HG03025 (cell line): Measurements from ENCODE around the gene PALD1.

Experiments
- ATAC-seq: cut with Tn5 transposase; IDR thresholded peaks from one replicate; pipeline ENCODE4 v1.9.1; 2021; ENCODE audit warnings: mild to moderate bottlenecking, moderate library complexity; ENCODE audit not compliant: unreplicated experiment, low FRiP score

The PALD1 gene

DNA sequence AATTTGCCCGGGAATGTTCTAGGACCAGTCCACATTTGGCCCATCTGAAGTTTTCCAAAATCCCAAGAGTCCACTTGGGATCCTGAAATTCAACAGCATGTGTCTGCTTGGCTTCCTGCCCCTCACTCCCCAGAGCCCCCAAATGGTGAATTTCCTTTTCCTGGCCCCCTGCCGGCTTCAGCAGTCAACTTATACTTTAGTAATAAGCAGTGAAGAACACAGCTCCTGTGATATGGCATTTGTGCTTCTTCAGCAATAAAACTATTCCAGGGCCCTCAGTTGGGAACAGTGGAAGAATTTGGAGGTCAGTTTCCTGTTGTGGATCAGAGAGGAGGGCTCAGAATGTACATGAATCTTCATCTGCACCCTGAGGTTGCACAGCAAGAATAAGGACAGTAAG is 72.9 kb downstream of the PALD1 start:
- no peak for ATAC-seq

DNA sequence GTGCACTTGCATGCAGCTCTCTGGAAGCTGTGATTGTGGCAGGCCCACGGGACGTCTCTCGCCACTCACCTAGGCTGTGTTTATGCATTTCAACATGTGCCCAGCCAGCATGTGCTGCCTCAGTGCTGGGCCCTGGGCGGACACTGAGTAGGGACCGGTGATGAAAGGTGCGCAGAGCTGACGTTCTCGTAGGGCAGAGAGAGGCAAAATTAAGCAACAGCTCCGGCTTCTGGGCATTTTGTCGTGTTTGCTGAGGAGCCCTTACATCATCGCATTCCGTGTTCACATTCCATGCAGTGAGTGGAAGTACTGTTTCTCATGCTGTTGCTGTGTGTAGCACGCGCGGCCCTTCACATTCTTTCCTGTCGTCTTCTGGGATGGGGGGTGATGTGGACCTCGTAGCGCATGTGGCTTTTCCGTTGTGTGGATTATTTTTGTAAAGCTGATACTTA is 73.4 kb downstream of the PALD1 start:
- ATAC-seq, result no peak

DNA sequence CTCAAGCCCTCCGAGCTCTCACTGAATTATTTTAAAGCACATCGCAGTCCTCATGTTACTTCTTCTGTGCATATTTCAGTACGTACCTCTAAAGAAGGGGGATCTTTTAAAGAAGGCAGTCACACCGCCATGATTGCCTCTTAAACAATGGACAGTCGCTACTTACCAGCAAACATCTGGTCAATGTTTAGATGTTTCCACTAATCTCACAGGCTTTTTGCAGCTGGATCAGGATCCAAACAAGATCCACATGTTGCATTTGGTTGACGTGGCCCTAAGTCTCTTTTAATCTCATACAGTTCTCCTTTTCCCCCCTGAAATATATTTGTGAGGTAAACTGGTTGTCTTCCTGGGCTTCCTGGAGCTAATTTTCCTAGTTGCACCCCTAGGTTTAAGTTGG is 74.0 kb downstream of the PALD1 start:
- ATAC-seq, result no peak

DNA sequence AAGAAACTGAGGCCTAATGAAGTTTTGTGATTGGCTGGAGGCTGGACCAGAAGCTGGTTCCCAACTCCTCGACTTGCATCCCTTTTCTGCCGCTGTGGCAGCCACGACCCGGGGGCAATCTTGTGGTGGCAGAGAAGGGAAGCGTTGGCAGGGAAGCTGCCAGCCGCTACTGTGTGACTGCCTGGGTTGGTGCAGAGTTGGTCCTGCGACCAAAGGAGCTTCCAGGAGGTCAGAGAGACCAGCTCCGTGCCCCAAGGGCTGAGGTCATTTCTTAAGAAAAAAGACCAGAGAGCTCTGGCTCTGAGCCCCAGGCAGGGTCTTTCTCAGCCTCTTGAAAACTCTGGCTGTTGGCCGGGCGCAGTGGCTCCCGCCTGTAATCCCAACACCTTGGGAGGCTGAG is 76.8 kb downstream of the PALD1 start:
- no peak for ATAC-seq

DNA sequence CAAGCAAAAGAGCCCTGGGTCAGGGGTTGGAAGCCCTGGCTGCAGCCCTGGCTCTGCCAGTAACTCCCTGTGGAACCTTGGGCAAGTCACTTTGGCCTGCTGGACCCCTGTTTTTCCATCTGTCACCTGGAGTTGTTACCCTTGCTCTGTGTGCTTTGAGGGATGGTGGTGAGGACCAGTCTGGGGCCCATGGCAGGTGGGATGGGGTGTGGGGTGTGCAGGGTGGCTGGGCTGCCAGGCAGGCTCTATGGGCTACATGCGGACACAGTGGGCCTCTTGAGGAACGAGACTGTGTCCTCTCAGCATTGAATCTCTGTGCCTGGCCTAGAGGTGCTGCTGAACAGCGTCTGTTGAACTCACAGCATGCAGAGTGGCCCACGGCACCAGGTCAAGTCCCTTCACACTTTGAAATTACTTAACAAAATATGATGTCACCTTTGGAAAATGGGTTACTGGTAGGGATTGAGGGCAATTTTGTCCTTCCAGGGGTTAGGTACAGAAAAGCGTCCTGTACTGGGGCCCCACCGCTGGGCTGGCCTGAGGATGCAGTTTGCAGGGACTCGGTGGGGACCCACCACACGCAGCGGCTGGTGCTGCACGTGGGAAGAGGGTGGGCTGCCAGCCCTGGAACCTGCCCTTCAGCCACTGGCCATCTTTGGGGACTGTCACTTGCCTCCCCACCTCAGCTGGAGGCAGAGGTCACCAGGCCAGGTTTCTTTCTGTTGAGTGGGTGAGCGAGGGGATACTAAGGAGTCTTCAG is 78.7 kb downstream of the PALD1 start:
- ATAC-seq, result no peak

DNA sequence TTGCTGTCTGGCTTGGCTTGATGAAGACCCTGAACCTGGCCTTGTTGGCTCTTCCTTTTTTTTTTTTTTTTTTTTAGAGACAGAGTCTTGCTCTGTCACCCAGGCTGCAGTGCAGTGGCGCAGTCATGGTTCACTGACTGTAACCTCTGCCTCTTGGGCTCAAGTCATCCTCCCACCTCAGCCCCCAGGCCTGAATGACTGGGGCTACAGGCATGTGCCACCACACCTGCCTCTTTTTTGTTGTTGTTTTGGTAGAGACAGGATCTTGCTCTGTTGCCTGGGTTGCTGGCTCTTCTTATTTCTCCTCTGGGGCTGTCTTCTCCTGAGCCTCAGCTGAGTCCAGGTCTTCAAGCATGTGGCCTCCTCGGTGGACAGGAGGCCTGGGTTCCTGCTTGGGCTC is 79.3 kb downstream of the PALD1 start:
- ATAC-seq, result no peak

DNA sequence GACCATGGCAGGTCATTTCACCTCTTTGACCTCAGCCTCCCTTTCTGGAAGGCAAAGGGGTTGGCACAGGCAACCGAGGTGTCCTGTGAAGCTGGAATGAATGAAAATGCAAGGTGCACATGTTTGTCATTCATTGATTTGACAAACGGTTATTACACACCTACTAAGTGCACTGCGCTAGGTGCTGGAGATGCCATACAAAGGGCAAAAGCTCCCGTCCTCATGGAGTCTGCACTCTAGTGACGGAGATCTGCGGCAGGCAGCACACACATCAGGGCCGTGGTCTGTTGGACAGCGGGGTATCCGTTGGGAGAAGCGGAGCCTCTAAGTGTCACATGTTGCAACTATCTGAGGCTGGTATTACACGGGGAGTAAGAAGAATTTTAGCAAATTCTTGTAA is 79.7 kb downstream of the PALD1 start:
- ATAC-seq, result no peak

DNA sequence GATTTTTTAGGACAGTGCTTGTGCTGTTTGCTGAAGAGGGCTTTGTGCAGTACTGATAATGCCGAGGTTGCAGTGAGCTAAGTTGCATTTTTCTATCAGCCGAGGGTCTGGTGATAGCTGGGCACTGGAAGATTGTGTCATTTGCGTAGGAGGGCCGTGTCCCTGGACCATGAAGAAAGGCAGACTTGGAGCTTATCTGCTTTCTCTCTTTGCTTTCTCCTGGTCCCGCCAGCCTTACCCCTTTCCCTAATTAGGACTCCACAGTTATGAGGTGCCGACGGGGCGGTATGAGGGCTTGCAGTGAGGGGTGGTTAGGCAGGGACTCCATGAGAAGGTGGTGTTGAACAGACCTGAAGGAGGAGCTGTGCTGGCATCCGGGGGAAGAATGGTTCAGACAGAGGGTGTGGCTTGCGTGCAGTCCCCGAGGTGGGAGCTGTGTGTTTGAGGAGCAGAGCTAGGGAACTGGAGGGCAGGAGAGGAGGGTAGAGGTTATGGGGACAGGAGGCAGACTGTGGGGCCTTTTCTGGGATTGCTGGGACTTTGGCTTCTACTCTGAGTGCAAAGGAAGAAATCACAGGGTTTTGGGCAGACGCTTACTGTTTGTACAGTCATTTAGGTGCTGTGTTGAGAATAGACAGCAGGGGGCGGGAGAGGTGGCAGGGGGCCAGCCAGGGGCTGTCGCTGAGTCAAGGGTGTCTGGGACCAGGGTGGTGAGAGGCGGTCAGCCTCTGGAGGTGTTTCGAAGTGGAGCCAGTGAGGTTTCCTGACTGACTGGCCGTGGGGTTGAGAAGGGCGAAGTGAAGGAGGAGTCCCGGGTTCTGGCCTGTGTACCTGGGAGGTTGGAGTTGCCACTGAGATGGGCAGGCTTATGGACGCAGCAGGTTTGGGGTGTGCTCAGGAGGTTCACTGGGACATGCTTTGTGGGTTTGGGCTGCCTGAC is 80.6 kb downstream of the PALD1 start:
- no peak for ATAC-seq

DNA sequence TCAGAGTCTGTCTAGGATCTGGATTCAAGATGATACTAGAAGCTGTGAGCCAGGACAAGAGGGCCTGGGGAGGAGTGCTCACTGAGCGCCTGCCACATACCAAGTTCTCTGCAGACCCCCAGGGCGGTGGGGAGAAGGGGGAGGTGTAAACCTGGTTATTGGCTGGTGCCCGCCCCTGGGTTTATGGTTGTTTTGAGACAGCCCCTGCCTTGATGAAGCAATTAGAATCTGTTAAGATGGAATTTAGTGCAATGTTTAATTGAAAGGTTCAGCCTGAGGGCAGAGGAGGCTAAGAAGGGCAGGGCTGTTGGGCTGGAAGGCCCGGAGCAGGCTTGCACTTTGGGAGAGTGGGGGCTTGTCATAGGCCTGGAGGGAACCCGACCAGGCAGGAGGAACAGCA is 81.3 kb downstream of the PALD1 start:
- no peak for ATAC-seq

DNA sequence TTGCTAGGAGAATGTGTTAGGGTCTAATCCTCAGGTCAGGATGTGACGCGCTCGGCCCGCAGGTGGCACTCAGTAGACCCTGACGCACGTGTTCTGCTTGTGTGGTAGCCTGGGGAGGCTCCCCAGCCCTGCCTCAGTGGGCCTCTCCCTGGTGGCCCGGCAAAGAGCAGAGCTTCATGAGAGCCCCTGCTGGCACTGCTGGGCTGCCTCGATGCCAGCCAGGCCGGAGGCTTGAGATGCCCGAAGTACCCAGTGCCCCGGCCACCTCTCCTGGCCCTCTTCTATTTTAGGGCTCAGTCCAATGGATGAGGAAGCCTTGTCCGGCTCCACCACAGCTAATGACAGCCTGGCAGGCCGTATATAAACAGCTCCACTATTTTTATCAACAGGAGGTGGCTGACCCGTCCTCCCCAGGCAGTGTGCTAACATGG is 82.0 kb downstream of the PALD1 start:
- ATAC-seq, result no peak

DNA sequence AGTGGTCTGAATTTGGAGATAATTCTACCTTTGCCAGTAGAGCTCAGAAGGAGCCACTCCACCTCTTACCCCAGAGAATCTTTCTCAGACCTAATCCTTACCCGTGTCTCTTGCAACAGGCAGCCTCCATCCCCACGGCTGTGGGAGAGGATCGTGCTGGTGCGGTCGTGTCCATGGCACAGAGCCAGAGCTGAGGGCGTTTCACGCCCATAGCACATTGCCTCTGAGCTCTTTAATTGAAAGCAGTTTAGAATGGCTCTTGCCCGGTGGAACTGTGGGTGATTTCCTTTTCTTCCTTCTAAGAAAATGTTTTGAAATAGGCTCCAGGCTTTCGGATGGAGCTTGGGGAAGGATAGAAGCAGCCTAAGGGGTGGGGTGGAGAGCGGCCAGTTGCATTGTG is 82.5 kb downstream of the PALD1 start:
- no peak for ATAC-seq

DNA sequence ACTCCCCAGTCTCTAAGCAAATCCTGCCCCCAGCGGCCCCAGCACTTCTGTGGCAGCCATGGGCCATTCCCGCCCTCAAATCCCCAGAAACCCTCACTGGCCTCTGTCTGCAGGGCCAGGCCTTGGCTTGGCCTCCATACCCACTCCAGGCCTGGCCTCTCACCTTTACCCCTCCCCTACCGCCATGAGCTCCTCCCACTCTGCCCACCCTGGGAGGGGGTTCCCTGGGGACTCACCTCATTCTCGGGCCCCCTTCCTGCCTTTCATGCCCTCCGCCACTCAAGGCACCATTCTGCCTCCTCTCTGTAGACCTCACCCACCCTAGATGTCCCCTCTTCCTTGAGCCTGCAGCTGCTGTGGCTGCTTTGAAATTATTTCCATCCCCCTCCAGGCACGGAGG is 83.0 kb downstream of the PALD1 start:
- ATAC-seq, result no peak

DNA sequence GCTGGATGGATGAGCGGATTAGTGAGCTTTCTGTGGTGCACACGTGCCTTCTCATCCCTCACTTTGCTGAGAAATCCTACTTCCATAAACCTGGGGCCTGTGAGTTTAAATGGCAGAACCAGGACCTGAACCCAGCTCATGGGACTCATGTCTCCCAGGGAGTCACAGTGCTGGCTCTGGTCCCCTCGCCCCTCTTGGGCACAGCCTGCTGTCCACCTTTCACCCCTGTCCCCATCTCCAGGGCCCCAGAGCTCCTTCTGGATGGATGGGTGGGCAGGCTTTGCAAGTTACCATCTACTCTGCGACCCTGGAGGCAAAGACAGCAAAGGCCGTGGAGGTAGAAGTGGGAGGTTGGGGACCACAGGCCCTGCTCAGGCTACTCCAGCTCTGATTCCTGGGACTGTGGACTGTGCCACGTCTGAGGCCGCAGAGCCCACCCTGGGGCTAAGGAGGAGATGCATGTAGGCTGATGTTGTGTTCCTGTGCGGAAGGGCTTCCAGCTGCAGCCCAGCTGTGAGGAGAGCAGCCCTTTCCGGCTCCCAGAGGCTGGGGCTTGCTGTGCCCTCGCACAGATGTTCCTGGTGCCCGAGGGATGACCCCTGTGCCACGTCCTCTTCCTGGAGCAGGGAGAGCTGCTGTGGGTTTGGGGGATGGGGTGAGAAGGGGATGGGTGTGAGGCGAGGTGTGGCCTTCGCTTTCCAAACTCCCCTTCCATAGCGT is 83.6 kb downstream of the PALD1 start:
- ATAC-seq, result no peak

DNA sequence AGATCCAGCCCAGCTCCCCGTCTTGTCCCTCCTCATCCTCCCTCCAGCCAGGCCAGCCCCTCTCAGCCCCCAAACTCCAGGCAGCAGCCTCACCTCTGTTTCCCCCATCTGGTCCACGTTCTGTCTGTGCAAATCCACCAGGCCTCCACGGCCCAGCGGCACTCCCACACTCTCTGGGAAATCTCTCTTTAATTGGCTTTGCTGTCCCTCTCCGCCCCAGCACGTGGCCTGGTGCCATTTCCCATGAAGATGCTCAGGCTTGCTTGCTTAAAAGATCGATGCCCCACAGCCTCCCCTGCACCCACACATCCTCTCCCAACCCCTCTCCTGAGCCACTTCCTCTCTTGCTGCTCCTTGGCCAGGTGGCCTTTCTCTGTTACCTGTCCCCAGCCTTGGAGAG is 84.7 kb downstream of the PALD1 start:
- ATAC-seq, result no peak

DNA sequence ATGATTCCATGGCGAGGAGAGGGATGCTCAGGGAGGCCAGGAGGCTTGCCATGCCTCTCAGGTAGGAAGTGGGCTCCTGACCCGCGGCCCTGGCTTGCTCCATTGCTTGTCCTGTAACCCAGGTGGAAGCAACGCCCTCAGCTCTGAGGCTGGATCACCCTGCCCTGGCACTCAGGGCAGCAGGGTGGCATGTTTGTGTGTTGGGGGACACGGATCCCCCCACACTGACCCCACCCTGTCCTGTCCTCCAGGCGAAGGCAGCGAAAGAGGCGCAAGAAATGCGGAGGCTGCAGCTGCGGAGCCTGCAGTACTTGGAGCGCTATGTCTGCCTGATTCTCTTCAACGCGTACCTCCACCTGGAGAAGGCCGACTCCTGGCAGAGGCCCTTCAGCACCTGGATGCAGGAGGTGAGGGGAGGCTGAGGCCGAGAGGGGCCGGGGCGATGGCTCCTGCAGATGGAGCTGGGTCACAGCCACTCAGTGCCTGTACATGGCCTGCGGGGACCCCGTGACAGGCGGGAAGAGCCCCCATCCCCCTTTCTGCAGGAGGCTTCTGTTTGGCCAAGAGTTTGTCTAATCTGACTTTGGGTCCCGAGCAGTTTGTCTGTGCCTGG is 85.7 kb downstream of the PALD1 start:
- ATAC-seq, result no peak

DNA sequence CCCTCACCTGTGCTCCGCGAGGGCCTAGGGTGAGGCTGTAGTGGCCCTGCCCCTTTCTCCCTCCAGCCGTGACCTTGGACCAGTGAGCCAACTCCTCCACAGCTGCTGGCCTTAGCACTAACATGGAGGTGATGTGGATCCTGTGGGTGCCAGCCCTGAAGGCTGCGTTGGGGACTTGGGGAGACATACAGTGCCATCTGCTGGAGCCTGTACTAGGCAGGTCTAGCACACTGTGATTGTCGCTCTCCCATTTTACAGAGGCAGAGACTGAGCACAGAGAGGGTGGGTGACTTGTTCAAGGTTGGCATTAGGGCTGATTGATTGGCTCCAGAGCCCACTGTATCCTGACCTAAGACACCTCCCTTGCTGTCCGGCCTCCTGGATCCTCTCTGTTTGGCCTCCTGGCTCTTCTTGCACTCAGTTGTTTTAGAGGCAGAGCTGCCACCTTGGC is 86.4 kb downstream of the PALD1 start:
- no peak for ATAC-seq

DNA sequence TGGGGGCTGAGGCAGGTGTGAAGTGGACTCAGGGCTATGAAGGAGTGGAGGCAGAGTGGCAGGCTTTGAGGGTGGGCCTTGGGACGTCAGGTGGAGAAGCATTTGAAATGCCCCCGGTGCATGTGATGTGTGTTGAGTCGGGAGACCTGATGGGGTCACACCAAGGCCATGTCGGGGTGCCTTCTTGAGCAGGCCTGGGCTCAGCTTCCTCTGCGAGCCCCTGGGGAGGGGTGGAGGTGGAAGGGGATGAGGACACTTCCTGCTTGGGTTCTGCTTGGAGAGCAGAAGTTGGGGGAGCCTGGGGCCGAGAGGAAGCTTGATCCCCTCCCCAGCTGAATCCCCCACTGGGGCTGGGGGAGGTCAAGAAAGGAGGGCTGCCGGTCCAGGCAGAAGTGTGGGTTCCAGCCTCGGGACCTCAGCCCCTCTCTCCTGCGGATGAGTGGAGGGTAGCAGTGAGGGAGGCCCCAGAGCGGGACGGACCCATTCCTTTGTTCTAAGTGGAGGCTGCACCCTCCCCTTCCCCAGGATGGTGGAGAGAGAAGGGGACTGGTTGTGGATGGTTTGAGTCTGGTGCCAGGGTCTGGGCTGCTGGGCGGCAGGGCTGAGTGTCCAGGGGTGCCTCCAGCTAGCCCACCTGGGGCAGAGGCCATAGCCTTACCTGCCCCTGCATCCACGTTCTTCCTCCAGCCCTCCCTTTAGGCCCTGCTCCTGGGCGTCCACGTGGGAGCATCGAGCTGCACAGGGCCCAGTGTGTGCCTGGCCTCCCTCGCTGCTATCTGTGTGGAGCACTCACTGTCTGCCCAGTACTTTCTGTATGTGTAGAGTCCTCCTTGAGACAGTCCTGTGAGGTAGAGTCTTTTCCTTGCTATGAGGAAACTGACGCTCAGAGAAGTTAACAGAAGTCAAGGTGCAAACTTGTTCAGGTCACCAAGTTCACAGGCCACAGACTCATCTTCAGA is 87.3 kb downstream of the PALD1 start:
- no peak for ATAC-seq

DNA sequence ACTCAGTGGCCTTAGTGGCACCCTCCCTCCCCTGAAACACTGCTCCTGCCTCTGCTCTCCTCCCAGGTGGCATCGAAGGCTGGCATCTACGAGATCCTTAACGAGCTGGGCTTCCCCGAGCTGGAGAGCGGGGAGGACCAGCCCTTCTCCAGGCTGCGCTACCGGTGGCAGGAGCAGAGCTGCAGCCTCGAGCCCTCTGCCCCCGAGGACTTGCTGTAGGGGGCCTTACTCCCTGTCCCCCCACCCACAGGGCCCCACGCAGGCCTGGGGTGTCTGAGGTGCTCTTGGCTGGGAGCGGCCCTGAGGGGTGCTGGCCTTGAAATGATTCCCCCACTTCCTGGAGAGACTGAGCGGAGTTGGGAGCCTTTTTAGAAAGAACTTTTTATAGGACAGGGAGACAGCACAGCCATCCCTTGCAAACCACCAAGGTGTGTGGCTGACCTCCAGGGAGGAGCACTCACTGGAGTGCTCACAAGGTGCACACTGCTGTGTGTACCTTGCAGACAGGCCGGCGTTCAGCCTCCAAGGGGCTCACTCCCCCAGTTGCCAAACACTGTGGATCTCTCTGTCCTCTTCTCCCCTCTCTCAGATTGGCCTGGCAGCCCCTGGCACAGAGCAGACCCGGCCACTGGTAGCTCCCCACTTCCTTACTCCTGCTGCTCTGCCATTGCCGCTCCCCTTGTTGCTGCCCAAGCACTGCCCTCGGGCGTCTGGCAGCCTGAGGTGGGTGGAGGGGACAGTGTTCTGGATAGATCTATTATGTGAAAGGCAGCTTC is 88.1 kb downstream of the PALD1 start:
- no peak for ATAC-seq

DNA sequence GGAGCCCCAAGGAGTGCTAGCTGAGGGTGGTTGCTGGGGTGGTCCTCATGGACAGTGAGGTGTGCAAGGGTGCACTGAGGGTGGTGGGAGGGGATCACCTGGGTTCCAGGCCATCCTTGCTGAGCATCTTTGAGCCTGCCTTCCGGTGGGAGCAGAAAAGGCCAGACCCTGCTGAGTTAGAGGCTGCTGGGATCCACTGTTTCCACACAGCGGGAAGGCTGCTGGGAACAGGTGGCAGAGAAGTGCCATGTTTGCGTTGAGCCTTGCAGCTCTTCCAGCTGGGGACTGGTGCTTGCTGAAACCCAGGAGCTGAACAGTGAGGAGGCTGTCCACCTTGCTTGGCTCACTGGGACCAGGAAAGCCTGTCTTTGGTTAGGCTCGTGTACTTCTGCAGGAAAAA is 89.0 kb downstream of the PALD1 start:
- ATAC-seq, result no peak
